Keratinocyte (primary cell): Measurements from ENCODE around the gene NSUN2. TPM values are rescaled to one million over a fixed set of nuclear protein-coding genes. Genes with fewer than 3 reads are reported as not detected.

Source experiments
- DNase-seq: peaks from one replicate; pipeline ENCODE4 v3.0.0-alpha.2; 2011; ENCODE audit warnings: low read depth, missing footprints, low spot score
- FAIRE-seq: peaks from 2 replicates; lab custom pipeline; 2011; peaks lifted over from hg19 to GRCh38; lab: Jason Lieb, UNC
- H2AFZ ChIP-seq: 2 replicates; pipeline ENCODE4 v1.6.0; 2012; ENCODE audit warnings: low read length, control low read depth, inconsistent platforms; ENCODE audit not compliant: control insufficient read depth
- H3K27ac ChIP-seq: 2 replicates; pipeline ENCODE4 v1.5.1; 2011; ENCODE audit warnings: low read length; ENCODE audit not compliant: control insufficient read depth, insufficient read depth
- H3K27me3 ChIP-seq: 3 replicates; pipeline ENCODE4 v1.6.0; 2011; ENCODE audit warnings: low read length; ENCODE audit not compliant: control insufficient read depth, insufficient read depth; ENCODE audit errors: extremely low read depth
- H3K36me3 ChIP-seq, 2 experiments: 2 replicates in 1 of 2; 3 replicates in 1 of 2; pipeline ENCODE4 v1.5.1; 2011; ENCODE audit warnings: low read length in 2 of 2, mild to moderate bottlenecking in 1 of 2; ENCODE audit not compliant: control insufficient read depth in 2 of 2, insufficient read depth in 2 of 2; ENCODE audit errors: extremely low read depth in 1 of 2
- H3K4me1 ChIP-seq: 3 replicates; pipeline ENCODE4 v1.5.1; 2011; ENCODE audit warnings: low read length; ENCODE audit not compliant: control insufficient read depth, insufficient read depth; ENCODE audit errors: extremely low read depth
- H3K4me2 ChIP-seq: 3 replicates; pipeline ENCODE4 v1.6.0; 2011; ENCODE audit warnings: low read depth, low read length; ENCODE audit not compliant: control insufficient read depth, insufficient read depth; ENCODE audit errors: extremely low read depth
- H3K4me3 ChIP-seq, 3 experiments: fragments of 200-600 bp in 1 of 3; sonication (generic) in 1 of 3; 2 replicates in 2 of 3; 3 replicates in 1 of 3; pipeline ENCODE4 v1.5.1; 2011 to 2016; ENCODE audit warnings: low read length in 3 of 3, mild to moderate bottlenecking in 3 of 3, control low read depth in 2 of 3, inconsistent platforms in 1 of 3, low read depth in 1 of 3, mixed read lengths in 1 of 3, mixed run types in 1 of 3, moderate library complexity in 1 of 3; ENCODE audit not compliant: control insufficient read depth in 2 of 3, insufficient read depth in 2 of 3; ENCODE audit errors: extremely low read depth in 1 of 3
- H3K79me2 ChIP-seq: 2 replicates; pipeline ENCODE4 v1.6.0; 2012; ENCODE audit warnings: low read length; ENCODE audit not compliant: control insufficient read depth, insufficient read depth
- H3K9ac ChIP-seq: 3 replicates; pipeline ENCODE4 v1.6.0; 2011; ENCODE audit warnings: low read length; ENCODE audit not compliant: control insufficient read depth, insufficient read depth; ENCODE audit errors: extremely low read depth
- H3K9me1 ChIP-seq: 3 replicates; pipeline ENCODE4 v1.6.0; 2011; ENCODE audit warnings: low read length; ENCODE audit not compliant: control insufficient read depth, insufficient read depth; ENCODE audit errors: extremely low read depth
- H3K9me3 ChIP-seq: 2 replicates; pipeline ENCODE4 v1.5.1; 2012; ENCODE audit warnings: low read depth, low read length; ENCODE audit not compliant: control insufficient read depth
- H4K20me1 ChIP-seq: 3 replicates; pipeline ENCODE4 v1.6.0; 2011; ENCODE audit warnings: low read length; ENCODE audit not compliant: control insufficient read depth, insufficient read depth; ENCODE audit errors: extremely low read depth
- CTCF ChIP-seq, 3 experiments: IDR thresholded peaks in 1 of 3; conservative IDR thresholded peaks in 1 of 3; optimal IDR thresholded peaks in 1 of 3; 2 replicates in 2 of 3; 3 replicates in 1 of 3; pipeline versions ENCODE3 to v1.5.1; 2011; ENCODE audit warnings: low read length in 3 of 3, mild to moderate bottlenecking in 3 of 3, moderate library complexity in 2 of 3, control low read depth in 1 of 3, inconsistent platforms in 1 of 3; ENCODE audit not compliant: insufficient read depth in 2 of 3; ENCODE audit errors: extremely low read depth in 1 of 3
- EZH2 ChIP-seq: IDR thresholded peaks from one replicate; pipeline ENCODE4 v1.6.1; 2012; ENCODE audit warnings: inconsistent platforms, mild to moderate bottlenecking, low read length, moderate library complexity
- dilution Hi-C: fragments of 300-500 bp; cut with MboI; formaldehyde crosslinking; loops from one replicate; pipeline ENCODE4 v1.7.0; 2020; ENCODE audit warnings: low sequenced_read_pairs; ENCODE audit not compliant: extremely low pct_ligation_motif_present
- polyA plus RNA-seq, 5 experiments: library from polyadenylated mRNA; depleted of rRNA in 3 of 5; stranded (reverse) in 3 of 5; stranded (forward) in 1 of 5; unstranded in 1 of 5; fragments of >200 nt; gene quantifications; 1 replicate in 1 of 5; 2 replicates in 3 of 5; 3 replicates in 1 of 5; pipeline versions ENCODE4 v1.2.1 to v1.2.3, GENCODE V29; 2011 to 2012; ENCODE audit warnings: missing spikeins in 2 of 5, low read depth in 1 of 5, low replicate concordance in 1 of 5

Gene NSUN2
- polyA plus RNA-seq, 1 donor (not counting 4 experiments of a cell fraction or from before 2014, with no cell fraction given) = 91.2 TPM

DNA sequence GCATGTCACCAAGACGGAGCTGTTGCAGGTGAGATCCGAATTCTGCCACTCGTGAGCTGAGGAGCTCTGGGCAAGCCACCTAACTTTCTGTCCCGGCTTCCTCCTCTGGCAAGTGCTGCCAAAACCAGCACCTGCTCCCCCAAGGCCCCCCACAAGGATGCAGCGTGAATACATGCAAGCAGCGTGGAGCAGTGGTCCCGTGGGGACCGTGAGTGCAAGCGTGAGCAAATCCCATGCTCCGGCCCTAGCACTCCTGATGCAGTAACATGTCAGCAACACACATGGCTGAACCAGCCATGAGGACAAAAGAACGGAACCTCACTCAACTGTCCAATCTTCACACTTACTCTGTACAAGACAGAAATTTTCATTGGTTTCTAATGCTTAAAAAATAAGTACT lies 31.0 kb downstream of the NSUN2 start:
- TF ChIP-seq CTCF (optimal IDR thresholded peaks at IDR 0.05 in 1 of 3, IDR thresholded peaks at IDR 0.05 in 1 of 3, conservative IDR thresholded peaks at IDR 0.05 in 1 of 3; ENCODE audit: extremely low read depth in 1 of 3, insufficient read depth in 2 of 3, low read length in 3 of 3) = no peak
- TF ChIP-seq EZH2 = no peak
- H3K36me3 ChIP-seq = peaks cover 24 to 39% of the 10 kb centered on the region in 2 experiments

DNA sequence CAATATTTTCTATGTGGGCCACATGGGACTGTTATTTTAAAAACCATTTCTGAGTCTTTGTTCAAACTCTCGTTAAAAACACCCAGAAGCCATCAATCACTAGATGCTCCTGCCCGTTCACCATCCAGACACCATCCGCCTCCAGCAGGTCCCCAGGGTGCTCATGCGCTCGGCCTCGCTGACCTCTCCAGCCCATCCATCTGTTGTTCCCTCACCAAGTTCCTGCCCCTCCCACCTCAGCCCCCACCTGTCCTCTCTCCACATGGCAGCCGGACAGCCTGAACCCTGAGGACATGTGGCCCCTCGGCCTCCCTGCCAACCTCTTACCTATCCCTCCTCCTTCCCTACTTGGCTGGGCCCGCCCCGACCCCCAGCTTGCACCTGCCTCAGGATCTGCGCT lies 31.6 kb downstream of the NSUN2 start:
- no peak for TF ChIP-seq EZH2
- no peak for TF ChIP-seq CTCF (optimal IDR thresholded peaks at IDR 0.05 in 1 of 3, IDR thresholded peaks at IDR 0.05 in 1 of 3, conservative IDR thresholded peaks at IDR 0.05 in 1 of 3; ENCODE audit: extremely low read depth in 1 of 3, insufficient read depth in 2 of 3, low read length in 3 of 3)
- H3K79me2 ChIP-seq = no peaks in the 10 kb centered on the region
- H3K4me2 ChIP-seq = no peak overlapping the region
- H3K9ac ChIP-seq = no peak overlapping the region
- no peak for FAIRE-seq
- H3K27ac ChIP-seq = no peak overlapping the region
- H3K27me3 ChIP-seq = no peaks in the 10 kb centered on the region
- H3K9me1 ChIP-seq = no peaks in the 10 kb centered on the region
- no peak overlapping the region for H2AFZ ChIP-seq
- H3K4me3 ChIP-seq = no peak overlapping the region
- dilution Hi-C loops = no loop called here
- H4K20me1 ChIP-seq = no peaks in the 10 kb centered on the region
- no peaks in the 10 kb centered on the region for H3K4me1 ChIP-seq
- DNase-seq = no peak
- H3K36me3 ChIP-seq = peaks cover 28 to 38% of the 10 kb centered on the region in 2 experiments
- H3K9me3 ChIP-seq = no peaks in the 10 kb centered on the region

More for the DNA sequence above, 31.0 kb downstream of the NSUN2 start:
- DNase-seq (no peak), FAIRE-seq (no peak)
- H3K79me2 ChIP-seq = no peaks in the 10 kb centered on the region
- H3K27me3 ChIP-seq = no peaks in the 10 kb centered on the region
- H3K4me2 ChIP-seq = no peak overlapping the region
- no peak overlapping the region for H2AFZ ChIP-seq
- H4K20me1 ChIP-seq = no peaks in the 10 kb centered on the region
- H3K4me3 ChIP-seq = no peak overlapping the region
- no peak overlapping the region for H3K27ac ChIP-seq
- dilution Hi-C loops = no loop called here
- no peaks in the 10 kb centered on the region for H3K9me3 ChIP-seq
- H3K4me1 ChIP-seq = no peaks in the 10 kb centered on the region
- H3K9me1 ChIP-seq = no peaks in the 10 kb centered on the region
- H3K9ac ChIP-seq = no peak overlapping the region
